CD1c-positive myeloid dendritic cell (primary cell): ENCODE data around the gene POLR1F.

Experiments
- DNase-seq: peaks from one replicate; pipeline ENCODE4 v3.0.0-alpha.2; 2016; ENCODE audit errors: extremely low spot score

POLR1F gene

GRCh38 chr7:19675816-19676215 is 33.0 kb downstream of the POLR1F start:
- no peak for DNase-seq

GRCh38 chr7:19674266-19674960 is 34.4 kb downstream of the POLR1F start:
- DNase-seq, result no peak

GRCh38 chr7:19670806-19671205 is 38.0 kb downstream of the POLR1F start:
- no peak for DNase-seq

- DNase-seq, result peak; percentile 29
Observed at GRCh38 chr7:19665399-19666008, 43.3 kb downstream of the POLR1F start.

GRCh38 chr7:19663816-19664462 is 44.9 kb downstream of the POLR1F start:
- DNase-seq, result peak; percentile 3

- no peak for DNase-seq
Observed at GRCh38 chr7:19648791-19649190, 60.0 kb downstream of the POLR1F start.
